AG09309 (cell line): ENCODE measurements around the gene ACTMAP.

Source experiments
- DNase-seq: peaks from one replicate; pipeline ENCODE4 v3.0.0-alpha.2; 2010; ENCODE audit warnings: low read depth
- H3K4me3 ChIP-seq: 2 replicates; pipeline ENCODE4 v1.5.1; 2011; ENCODE audit warnings: mild to moderate bottlenecking, low read depth, low read length, moderate library complexity; ENCODE audit not compliant: control insufficient read depth
- CTCF ChIP-seq: IDR thresholded peaks from 2 replicates; pipeline ENCODE4 v1.5.1; 2011; ENCODE audit warnings: mild to moderate bottlenecking, low read depth, low read length, inconsistent platforms; ENCODE audit not compliant: insufficient read depth, control insufficient read depth; ENCODE audit errors: missing control alignments

The ACTMAP gene

GRCh38 chr19:40714441-40715299, 35.6 kb downstream of the ACTMAP start:
- TF ChIP-seq CTCF, result no peak
- DNase-seq, result peak; percentile 60
- peak overlapping the region; percentile 64 for H3K4me3 ChIP-seq

GRCh38 chr19:40713939-40714338, 36.3 kb downstream of the ACTMAP start:
- no peak for TF ChIP-seq CTCF
- DNase-seq, result no peak
- H3K4me3 ChIP-seq, result peak overlapping the region; percentile 64

GRCh38 chr19:40709817-40710216, 40.5 kb downstream of the ACTMAP start:
- H3K4me3 ChIP-seq, result no peak overlapping the region
- no peak for TF ChIP-seq CTCF
- DNase-seq, result no peak

- H3K4me3 ChIP-seq, result no peak overlapping the region
- no peak for TF ChIP-seq CTCF
- no peak for DNase-seq
Observed at GRCh38 chr19:40707615-40708014, 42.7 kb downstream of the ACTMAP start.

- no peak overlapping the region for H3K4me3 ChIP-seq
- no peak for DNase-seq
- TF ChIP-seq CTCF, result no peak
Observed at GRCh38 chr19:40705950-40706619, 44.2 kb downstream of the ACTMAP start.

GRCh38 chr19:40705362-40705651, 45.0 kb downstream of the ACTMAP start:
- DNase-seq, result no peak
- TF ChIP-seq CTCF, result no peak
- H3K4me3 ChIP-seq, result no peak overlapping the region
